CD4-positive, alpha-beta T cell (primary cell): Measurements from ENCODE around the gene DNAH7. TPM values are rescaled to one million over a fixed set of nuclear protein-coding genes. Genes with fewer than 3 reads are reported as not detected.

Experiments
- ATAC-seq: fragments of 200-7000 bp; cut with Tn5 transposase; one replicate; pipeline ENCODE4 v1.10.0; 2022; ENCODE audit warnings: mild to moderate bottlenecking; ENCODE audit not compliant: poor library complexity
- CTCF ChIA-PET: fragments of 350-600 bp; sonication (Branson Sonifier 250); formaldehyde crosslinking; loops from one replicate; lab custom pipeline; 2021; ENCODE audit warnings: antibody characterized with exemption, inconsistent platforms; lab: Charles Lee
- POLR2A ChIA-PET: fragments of 350-600 bp; sonication (Branson Sonifier 250); formaldehyde crosslinking; loops from one replicate; lab custom pipeline; 2021; ENCODE audit warnings: antibody characterized with exemption, inconsistent platforms; lab: Charles Lee
- DNase-seq, 14 experiments: peaks; one replicate each; pipeline ENCODE4 v3.0.0-alpha.2; 2013 to 2020; ENCODE audit warnings: mixed read lengths in 2 of 14
- H3K27ac ChIP-seq, 2 donors: one replicate each; pipeline versions ENCODE4 v1.5.1 to v1.7.0; 2013; ENCODE audit warnings: low read length in 2 of 2, low read depth in 1 of 2, mild to moderate bottlenecking in 1 of 2
- H3K27me3 ChIP-seq, 2 experiments: 1 replicate in 1 of 2; 2 replicates in 1 of 2; pipeline versions ENCODE4 v1.6.1 to v1.7.0; 2013; ENCODE audit warnings: low read length in 2 of 2, control low read depth in 1 of 2, mild to moderate bottlenecking in 1 of 2, moderate library complexity in 1 of 2; ENCODE audit not compliant: insufficient read depth in 2 of 2, control insufficient read depth in 1 of 2
- H3K36me3 ChIP-seq: one replicate; pipeline ENCODE4 v1.6.1; 2013; ENCODE audit warnings: low read length, control low read depth; ENCODE audit not compliant: insufficient read depth
- H3K4me1 ChIP-seq: one replicate; pipeline ENCODE4 v1.6.1; 2013; ENCODE audit warnings: low read length, control low read depth; ENCODE audit not compliant: insufficient read depth
- H3K4me3 ChIP-seq: one replicate; pipeline ENCODE4 v1.5.1; 2013; ENCODE audit warnings: mild to moderate bottlenecking, low read length, moderate library complexity
- H3K9me3 ChIP-seq, 2 experiments: 1 replicate in 1 of 2; 2 replicates in 1 of 2; pipeline versions ENCODE4 v1.6.1 to v1.7.0; 2013; ENCODE audit warnings: low read length in 2 of 2, mild to moderate bottlenecking in 2 of 2, control low read depth in 1 of 2, moderate library complexity in 1 of 2; ENCODE audit not compliant: control insufficient read depth in 1 of 2, insufficient read depth in 1 of 2
- H3K27ac Mint-ChIP-seq: one replicate; pipeline ENCODE4 v1.8.0; 2020; ENCODE audit warnings: mixed read lengths
- H3K27me3 Mint-ChIP-seq: one replicate; pipeline ENCODE4 v1.8.0; 2021; ENCODE audit warnings: mixed read lengths
- H3K36me3 Mint-ChIP-seq: one replicate; pipeline ENCODE4 v1.8.0; 2021; ENCODE audit warnings: low read depth, mixed read lengths
- H3K4me1 Mint-ChIP-seq: one replicate; pipeline ENCODE4 v1.8.0; 2021; ENCODE audit warnings: low read depth, mixed read lengths
- H3K4me3 Mint-ChIP-seq: one replicate; pipeline ENCODE4 v1.8.0; 2020; ENCODE audit warnings: mild to moderate bottlenecking, mixed read lengths
- H3K9me3 Mint-ChIP-seq: one replicate; pipeline ENCODE4 v1.8.0; 2020; ENCODE audit warnings: mixed read lengths
- intact Hi-C, 2 experiments: fragments of 100-400 bp; cut with DNase I in 1 of 2; cut with micrococcal nuclease in 1 of 2; formaldehyde crosslinking; loops; one replicate each; pipeline versions ENCODE4 v1.15.1 to v1.9.0; 2023 to 2025; cut with DNase I, micrococcal nuclease
- total RNA-seq, 174 experiments: library from RNA in 2 of 174; stranded (reverse) in 2 of 174; gene quantifications; one replicate each; pipeline ENCODE4 v1.2.3 and lab custom pipeline; 2021 to 2026
- TF ChIP-seq, protein P1 (sequence below): fragments of 200-600 bp; IDR thresholded peaks from one replicate; pipeline ENCODE4 v1.8.0; 2022; ENCODE audit warnings: antibody characterized with exemption, mild to moderate bottlenecking

Gene DNAH7
- total RNA-seq, 2 experiments from 2014 or later = not detected

DNA sequence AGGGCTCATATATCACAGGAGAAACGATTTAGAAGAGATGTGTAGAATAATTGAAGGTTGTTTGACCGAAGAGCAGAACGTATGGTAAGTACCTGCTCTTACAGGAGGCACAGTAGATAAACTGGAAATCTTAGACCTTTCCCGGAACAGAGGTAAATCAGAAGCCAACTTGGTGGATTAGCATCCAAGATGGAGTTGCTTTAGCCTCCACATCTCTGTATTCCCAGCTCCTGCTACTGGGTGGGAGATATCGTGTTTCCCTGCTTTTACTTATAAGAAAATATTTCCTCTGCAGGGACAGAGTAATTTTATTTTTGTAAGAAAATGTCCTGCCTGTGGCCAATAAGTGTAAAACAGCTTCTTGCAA is 247.1 kb downstream of the DNAH7 start:
- intact Hi-C loops = no loop called here
- no peaks in the 10 kb centered on the region for H3K4me1 ChIP-seq
- ATAC-seq (no peak), DNase-seq (no peak)
- ChIA-PET POLR2A (interaction anchor here (0.6 kb wide), 1 partner anchor 982 kb away, joined by 4 read pairs; no protein-coding TSS in a partner anchor), CTCF (no interaction called here)
- Mint-ChIP-seq H3K9me3 (no peaks in the 10 kb centered on the region), H3K36me3 (no peaks in the 10 kb centered on the region), H3K4me3 (no peak overlapping the region), H3K4me1 (no peaks in the 10 kb centered on the region), H3K27ac (no peak overlapping the region), H3K27me3 (no peaks in the 10 kb centered on the region)
- H3K27ac ChIP-seq = no peak overlapping the region
- no peaks in the 10 kb centered on the region for H3K9me3 ChIP-seq
- no peaks in the 10 kb centered on the region for H3K27me3 ChIP-seq
- no peak overlapping the region for H3K4me3 ChIP-seq
- TF ChIP-seq, protein P1, sequence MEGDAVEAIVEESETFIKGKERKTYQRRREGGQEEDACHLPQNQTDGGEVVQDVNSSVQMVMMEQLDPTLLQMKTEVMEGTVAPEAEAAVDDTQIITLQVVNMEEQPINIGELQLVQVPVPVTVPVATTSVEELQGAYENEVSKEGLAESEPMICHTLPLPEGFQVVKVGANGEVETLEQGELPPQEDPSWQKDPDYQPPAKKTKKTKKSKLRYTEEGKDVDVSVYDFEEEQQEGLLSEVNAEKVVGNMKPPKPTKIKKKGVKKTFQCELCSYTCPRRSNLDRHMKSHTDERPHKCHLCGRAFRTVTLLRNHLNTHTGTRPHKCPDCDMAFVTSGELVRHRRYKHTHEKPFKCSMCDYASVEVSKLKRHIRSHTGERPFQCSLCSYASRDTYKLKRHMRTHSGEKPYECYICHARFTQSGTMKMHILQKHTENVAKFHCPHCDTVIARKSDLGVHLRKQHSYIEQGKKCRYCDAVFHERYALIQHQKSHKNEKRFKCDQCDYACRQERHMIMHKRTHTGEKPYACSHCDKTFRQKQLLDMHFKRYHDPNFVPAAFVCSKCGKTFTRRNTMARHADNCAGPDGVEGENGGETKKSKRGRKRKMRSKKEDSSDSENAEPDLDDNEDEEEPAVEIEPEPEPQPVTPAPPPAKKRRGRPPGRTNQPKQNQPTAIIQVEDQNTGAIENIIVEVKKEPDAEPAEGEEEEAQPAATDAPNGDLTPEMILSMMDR = no peak
- no peaks in the 10 kb centered on the region for H3K36me3 ChIP-seq

DNA sequence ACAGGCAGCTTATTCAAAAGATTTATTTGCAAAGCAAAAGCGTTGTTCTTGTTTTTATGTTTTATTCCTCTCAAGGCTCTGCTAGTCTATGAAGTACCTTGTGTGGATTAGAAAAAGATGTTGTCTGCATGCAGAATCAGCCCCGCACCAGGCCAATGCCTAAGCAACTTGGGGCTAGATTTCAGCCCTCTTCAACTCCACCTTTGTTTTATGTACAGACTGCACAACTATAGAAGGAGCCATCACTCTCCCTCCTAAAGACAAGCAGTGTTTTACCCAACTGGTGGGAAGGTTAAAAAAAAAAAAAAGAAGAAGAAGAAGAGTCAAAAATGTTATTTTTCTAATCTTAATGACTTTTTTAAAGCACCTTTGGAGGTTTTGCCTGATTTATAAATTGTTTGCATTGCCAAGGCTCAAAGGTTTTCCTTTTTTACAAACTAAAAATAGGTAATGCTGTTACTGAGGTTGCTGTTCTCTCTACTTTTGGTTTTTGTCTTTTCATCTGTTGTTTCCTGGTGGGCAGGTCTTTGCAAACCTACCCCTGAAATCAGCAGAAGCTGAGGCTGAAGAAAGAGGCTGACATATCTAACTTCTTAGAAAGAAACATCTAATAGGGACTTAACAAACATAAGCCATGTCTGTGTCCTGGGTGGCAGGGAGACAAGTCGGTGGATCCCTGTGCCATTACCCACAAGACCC is 247.6 kb downstream of the DNAH7 start:
- no peak overlapping the region for H3K27ac Mint-ChIP-seq
- H3K27me3 Mint-ChIP-seq = no peaks in the 10 kb centered on the region

DNA sequence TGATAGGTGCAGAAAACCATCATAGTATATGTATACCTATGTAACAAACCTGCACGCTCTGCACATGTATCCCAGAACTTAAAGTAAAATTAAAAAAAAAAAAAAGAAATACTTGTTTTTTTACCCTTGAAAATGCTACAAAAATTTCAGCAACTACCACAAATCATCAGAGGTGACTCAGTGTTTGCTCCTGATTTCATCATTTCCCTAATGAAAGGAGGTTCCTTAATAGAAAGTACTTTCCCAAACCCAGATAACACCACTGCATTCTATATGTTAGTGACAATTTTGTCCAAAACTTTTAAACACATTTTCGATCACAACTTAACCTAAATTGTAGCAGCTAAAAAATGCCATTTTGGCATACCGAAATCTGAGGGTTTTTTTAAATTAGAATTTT is 248.3 kb downstream of the DNAH7 start:
- Mint-ChIP-seq H3K27ac (no peak overlapping the region), H3K27me3 (no peaks in the 10 kb centered on the region)

More for the DNA sequence above, 247.6 kb downstream of the DNAH7 start:
- Histone ChIP-seq H3K36me3 (no peaks in the 10 kb centered on the region), H3K4me3 (no peak overlapping the region), H3K4me1 (no peaks in the 10 kb centered on the region), H3K9me3 (no peaks in the 10 kb centered on the region), H3K27me3 (no peaks in the 10 kb centered on the region), H3K27ac (no peak overlapping the region)
- DNase-seq (no peak), ATAC-seq (no peak)
- TF ChIP-seq, protein P1 = no peak
- intact Hi-C loops = no loop called here
- ChIA-PET POLR2A (interaction anchor here (0.6 kb wide), 1 partner anchor 981 kb away, joined by 4 read pairs; no protein-coding TSS in a partner anchor), CTCF (no interaction called here)
- Mint-ChIP-seq H3K4me1 (no peaks in the 10 kb centered on the region), H3K4me3 (no peak overlapping the region), H3K9me3 (no peaks in the 10 kb centered on the region), H3K36me3 (no peaks in the 10 kb centered on the region)

More for the DNA sequence above, 248.3 kb downstream of the DNAH7 start:
- Histone ChIP-seq H3K27me3 (no peaks in the 10 kb centered on the region), H3K9me3 (no peaks in the 10 kb centered on the region), H3K36me3 (no peaks in the 10 kb centered on the region), H3K4me3 (no peak overlapping the region), H3K27ac (no peak overlapping the region), H3K4me1 (no peaks in the 10 kb centered on the region)
- no peak for DNase-seq
- CTCF ChIA-PET = no interaction called here
- intact Hi-C loops = no loop called here
- no peaks in the 10 kb centered on the region for H3K9me3 Mint-ChIP-seq
- no peak for ATAC-seq
- H3K4me3 Mint-ChIP-seq = no peak overlapping the region
- H3K4me1 Mint-ChIP-seq = no peaks in the 10 kb centered on the region
- H3K36me3 Mint-ChIP-seq = no peaks in the 10 kb centered on the region
- POLR2A ChIA-PET = no interaction called here
- TF ChIP-seq, protein P1 = no peak
